Left lung (tissue), 10 donors: ENCODE data around the gene MEA1. TPM values are rescaled to one million over a fixed set of nuclear protein-coding genes. Genes with fewer than 3 reads are reported as not detected.

ENCODE experiments used
- ATAC-seq: fragments of 200-7000 bp; cut with Tn5 transposase; one replicate; pipeline ENCODE4 v1.9.1; 2020; ENCODE audit warnings: moderate library complexity
- DNase-seq, 4 donors: peaks; one replicate each; pipeline ENCODE4 v3.0.0-alpha.2; 2013 to 2020
- H3K27ac ChIP-seq, 2 donors: fragments of 200-600 bp; sonication (generic) in 1 of 2; one replicate each; pipeline versions ENCODE4 v1.5.0 to v1.8.0; 2020 to 2021
- H3K27me3 ChIP-seq, 2 donors: fragments of 200-600 bp; sonication (generic) in 1 of 2; one replicate each; pipeline versions ENCODE4 v1.5.0 to v1.8.0; 2020 to 2021
- H3K36me3 ChIP-seq, 2 donors: fragments of 200-600 bp; sonication (generic) in 1 of 2; one replicate each; pipeline versions ENCODE4 v1.5.0 to v1.8.0; 2020 to 2021
- H3K4me1 ChIP-seq, 2 donors: fragments of 200-600 bp; one replicate each; pipeline ENCODE4 v1.8.0; 2021
- H3K4me3 ChIP-seq, 2 donors: fragments of 200-600 bp; sonication (generic) in 1 of 2; one replicate each; pipeline versions ENCODE4 v1.5.0 to v1.8.0; 2020 to 2021; ENCODE audit warnings: mild to moderate bottlenecking in 1 of 2
- H3K9me3 ChIP-seq, 2 donors: fragments of 200-600 bp; sonication (generic) in 1 of 2; one replicate each; pipeline versions ENCODE4 v1.5.0 to v1.8.0; 2020 to 2021
- intact Hi-C, 2 donors: fragments of 100-400 bp; cut with DNase I; formaldehyde crosslinking; loops; one replicate each; pipeline versions ENCODE4 v1.11.2 to v1.14.2; 2022
- polyA plus RNA-seq, 6 donors: library from polyadenylated mRNA; unstranded; fragments of 120-200 nt; gene quantifications; one replicate each; pipeline ENCODE4 v1.2.1, GENCODE V29; 2013; ENCODE audit not compliant: insufficient read length in 6 of 6
- total RNA-seq, 2 donors: library from RNA; stranded (reverse); fragmentation: NEBNext Ultra II Directional; extraction: Animal tissue kit (Norgen Biotek cat#: 25700); gene quantifications; one replicate each; pipeline ENCODE4 v1.2.1, GENCODE V29; 2021
- TF ChIP-seq, protein P1 (sequence below), 2 donors: fragments of 200-600 bp; sonication (generic) in 1 of 2; IDR thresholded peaks; one replicate each; pipeline versions ENCODE4 v1.5.0 to v1.8.0; 2021; ENCODE audit warnings: antibody characterized with exemption in 2 of 2
- donor health status: DM: no; HTN: yes; CAD: no.
- donor health status: DM: no; HTN: no; CAD: no.

Gene MEA1
- total and polyA plus RNA-seq, 8 donors = 42.7 to 82.6 (median 76.4) TPM

DNA sequence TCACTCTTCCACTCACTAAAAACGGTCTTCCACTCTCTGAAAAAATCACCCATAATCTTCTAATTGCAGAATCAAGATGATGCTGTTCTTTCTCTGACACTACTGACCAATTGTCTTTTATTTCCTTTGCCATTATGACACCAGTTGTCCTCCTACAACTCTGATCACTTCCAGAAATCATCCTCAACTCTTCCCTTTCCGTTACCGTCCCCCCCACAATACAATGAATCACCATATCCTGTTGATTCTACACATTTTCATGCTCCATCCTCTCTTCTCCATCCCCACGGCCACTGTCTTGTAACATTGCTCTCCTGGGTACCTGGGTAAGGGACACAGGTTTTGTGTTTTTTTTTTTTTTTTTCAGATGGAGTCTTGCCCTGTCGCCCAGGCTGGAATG is 31.9 kb downstream of the MEA1 start:
- ATAC-seq (no peak), DNase-seq (no peak)
- Histone ChIP-seq H3K9me3 (no peaks in the 10 kb centered on the region), H3K4me1 (peaks cover 20 to 55% of the 10 kb centered on the region in 2 donors), H3K27ac (no peak overlapping the region), H3K27me3 (no peaks in the 10 kb centered on the region), H3K4me3 (no peak overlapping the region), H3K36me3 (no peaks in the 10 kb centered on the region)
- intact Hi-C loops = no loop called here
- TF ChIP-seq, protein P1, sequence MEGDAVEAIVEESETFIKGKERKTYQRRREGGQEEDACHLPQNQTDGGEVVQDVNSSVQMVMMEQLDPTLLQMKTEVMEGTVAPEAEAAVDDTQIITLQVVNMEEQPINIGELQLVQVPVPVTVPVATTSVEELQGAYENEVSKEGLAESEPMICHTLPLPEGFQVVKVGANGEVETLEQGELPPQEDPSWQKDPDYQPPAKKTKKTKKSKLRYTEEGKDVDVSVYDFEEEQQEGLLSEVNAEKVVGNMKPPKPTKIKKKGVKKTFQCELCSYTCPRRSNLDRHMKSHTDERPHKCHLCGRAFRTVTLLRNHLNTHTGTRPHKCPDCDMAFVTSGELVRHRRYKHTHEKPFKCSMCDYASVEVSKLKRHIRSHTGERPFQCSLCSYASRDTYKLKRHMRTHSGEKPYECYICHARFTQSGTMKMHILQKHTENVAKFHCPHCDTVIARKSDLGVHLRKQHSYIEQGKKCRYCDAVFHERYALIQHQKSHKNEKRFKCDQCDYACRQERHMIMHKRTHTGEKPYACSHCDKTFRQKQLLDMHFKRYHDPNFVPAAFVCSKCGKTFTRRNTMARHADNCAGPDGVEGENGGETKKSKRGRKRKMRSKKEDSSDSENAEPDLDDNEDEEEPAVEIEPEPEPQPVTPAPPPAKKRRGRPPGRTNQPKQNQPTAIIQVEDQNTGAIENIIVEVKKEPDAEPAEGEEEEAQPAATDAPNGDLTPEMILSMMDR (IDR thresholded peaks at IDR 0.05) = no peak

DNA sequence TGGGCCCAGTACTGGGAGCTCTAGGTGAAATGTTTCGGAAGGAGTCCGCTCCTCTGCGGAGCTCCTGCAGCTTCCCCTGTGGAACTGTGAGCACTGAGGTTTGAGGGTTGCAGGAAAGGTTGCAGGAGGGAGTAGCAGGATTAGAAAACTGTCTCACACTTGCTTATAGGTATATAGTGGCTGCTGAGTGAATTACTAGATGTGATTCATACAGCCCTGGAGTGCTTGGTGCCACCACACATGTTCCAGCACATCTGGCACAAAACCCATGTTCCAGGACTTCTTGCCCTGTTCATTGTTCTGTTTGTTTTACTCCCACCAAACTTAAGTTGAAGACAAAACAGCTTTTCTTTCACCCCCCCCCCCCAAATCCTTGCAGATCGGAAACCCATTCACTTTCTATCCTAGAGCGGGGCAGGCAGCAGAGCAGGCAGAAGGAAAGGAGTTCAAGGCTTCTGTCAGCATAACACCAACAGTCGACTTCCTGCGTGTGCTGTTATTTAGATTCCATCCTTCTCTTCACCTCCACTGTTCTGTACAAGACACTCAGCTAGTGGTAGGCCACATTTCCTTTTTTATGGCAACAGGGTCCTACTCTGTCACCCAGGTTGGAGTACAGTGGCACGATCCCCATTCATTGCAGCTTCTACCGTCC is 34.1 kb downstream of the MEA1 start:
- intact Hi-C loops = no loop called here
- TF ChIP-seq, protein P1 (IDR thresholded peaks at IDR 0.05) = no peak
- Histone ChIP-seq H3K27ac (peak overlapping the region; percentile 67 to 93), H3K36me3 (no peaks in the 10 kb centered on the region), H3K4me3 (peak overlapping the region; percentile 95 to 96), H3K27me3 (no peaks in the 10 kb centered on the region), H3K9me3 (no peaks in the 10 kb centered on the region), H3K4me1 (peaks cover 11 to 41% of the 10 kb centered on the region in 2 donors)
- peak; percentile 5 for ATAC-seq
- DNase-seq = peak in 1 of 4 donors; percentile 8

DNA sequence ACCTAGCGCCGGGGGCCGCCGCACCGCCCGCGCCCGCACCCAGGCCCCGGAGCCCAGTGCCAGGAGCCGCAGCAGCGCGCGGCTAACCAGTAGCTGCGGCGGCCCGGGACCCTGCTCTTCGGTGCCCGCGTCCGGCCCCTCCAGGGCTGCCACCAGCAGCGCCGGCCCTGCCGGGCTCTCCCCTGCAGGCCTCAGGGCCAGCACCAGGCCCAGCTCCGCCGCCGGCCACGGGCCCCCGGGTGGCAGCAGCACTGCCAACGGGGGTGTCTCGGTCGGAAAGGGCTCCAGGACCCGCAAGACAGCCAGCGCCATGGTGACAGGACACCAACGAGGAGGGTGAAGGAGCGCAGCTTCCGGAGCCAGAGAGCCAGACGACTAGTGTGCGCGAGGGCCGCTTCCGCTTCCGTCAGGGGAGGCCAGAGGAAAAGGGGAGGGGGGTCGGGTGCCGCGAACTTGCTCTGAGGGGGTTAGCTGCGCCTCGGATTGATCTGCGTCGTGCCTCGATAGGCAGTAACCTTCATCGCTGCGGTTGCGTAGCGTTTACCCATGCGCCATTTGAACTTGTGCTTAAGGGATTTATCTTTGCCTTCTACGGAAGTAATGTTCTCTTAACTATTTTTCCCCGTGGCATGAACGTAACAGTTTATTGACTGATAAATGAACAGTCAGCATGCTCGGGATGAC is 34.8 kb downstream of the MEA1 start, which contains the start of gene PEX6:
PEX6 (minus strand) TSS at position 343 of the 684 bp plus-strand sequence; CDS start at position 312, 31 bp downstream.
- peaks cover 11 to 41% of the 10 kb centered on the region in 2 donors for H3K4me1 ChIP-seq
- DNase-seq = peak; percentile 82 to 99 (median 91)
- H3K27me3 ChIP-seq = no peaks in the 10 kb centered on the region
- H3K36me3 ChIP-seq = peaks cover 0 to 3% of the 10 kb centered on the region in 2 donors
- H3K27ac ChIP-seq = peak within 1 kb of the TSS; percentile 67 to 93
- peak within 1 kb of the TSS; percentile 95 to 96 for H3K4me3 ChIP-seq
- peak; percentile 95 for ATAC-seq
- TF ChIP-seq, protein P1 (IDR thresholded peaks at IDR 0.05) = no peak
- H3K9me3 ChIP-seq = no peaks in the 10 kb centered on the region
- intact Hi-C loops = no loop called here

DNA sequence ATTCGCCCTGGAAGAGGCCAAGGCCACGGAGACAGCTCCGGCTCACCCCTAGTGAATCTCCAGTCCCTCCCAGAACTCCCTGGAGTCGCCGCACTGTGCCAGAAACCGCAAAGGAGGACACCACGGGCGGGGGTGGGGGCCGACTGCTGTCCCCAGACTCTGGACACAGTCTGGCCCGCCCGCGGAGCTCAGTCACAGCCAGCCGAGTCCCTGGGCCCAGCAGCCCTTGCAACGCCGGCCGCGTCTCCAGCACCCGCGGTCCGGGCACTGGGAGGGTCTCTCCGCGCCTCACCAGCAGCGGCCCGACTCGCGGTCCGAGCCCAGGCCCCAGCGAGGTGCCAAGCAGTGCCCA is 35.3 kb downstream of the MEA1 start:
- DNase-seq (peak in 2 of 4 donors; percentile 39 to 88), ATAC-seq (peak; percentile 41)
- TF ChIP-seq, protein P1 (IDR thresholded peaks at IDR 0.05) = no peak
- peaks cover 11 to 35% of the 10 kb centered on the region in 2 donors for H3K4me1 ChIP-seq
- H3K4me3 ChIP-seq = peak overlapping the region; percentile 95 to 96
- no peaks in the 10 kb centered on the region for H3K9me3 ChIP-seq
- H3K36me3 ChIP-seq = peaks cover 0 to 8% of the 10 kb centered on the region in 2 donors
- intact Hi-C loops = no loop called here
- peak overlapping the region; percentile 67 to 93 for H3K27ac ChIP-seq
- H3K27me3 ChIP-seq = no peaks in the 10 kb centered on the region

DNA sequence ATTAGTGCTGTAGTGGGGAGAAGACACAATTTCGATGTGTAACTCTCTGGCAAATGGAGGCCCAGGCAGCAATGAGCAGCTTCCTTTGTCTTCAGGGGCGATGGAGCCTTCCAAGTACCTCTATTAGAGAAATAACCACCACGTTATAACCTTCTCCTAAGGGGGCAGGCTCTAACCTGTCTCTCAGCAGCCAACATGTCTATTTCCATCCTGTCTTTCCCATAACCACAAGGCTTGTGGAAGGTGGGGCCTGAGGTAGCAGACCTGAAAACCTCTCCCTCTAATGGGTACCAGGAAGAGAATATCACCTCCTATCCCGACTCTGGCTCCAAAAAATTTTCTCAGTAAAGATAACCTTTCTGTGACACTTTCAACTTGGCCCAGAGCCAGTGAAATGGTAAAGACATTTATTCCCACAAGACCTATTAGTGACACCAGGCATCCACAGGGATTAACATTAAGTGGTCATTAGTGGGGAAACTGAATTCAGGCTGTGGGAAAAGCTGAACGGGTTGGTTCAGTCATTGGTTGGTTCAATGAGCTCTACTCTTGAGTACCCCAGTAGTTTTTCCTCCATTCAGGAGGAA is 38.7 kb downstream of the MEA1 start:
- ATAC-seq (no peak), DNase-seq (no peak)
- TF ChIP-seq, protein P1 (IDR thresholded peaks at IDR 0.05) = no peak
- no peaks in the 10 kb centered on the region for H3K9me3 ChIP-seq
- no peaks in the 10 kb centered on the region for H3K27me3 ChIP-seq
- no peak overlapping the region for H3K4me3 ChIP-seq
- peaks cover 11 to 36% of the 10 kb centered on the region in 2 donors for H3K4me1 ChIP-seq
- H3K36me3 ChIP-seq = peaks cover 0 to 11% of the 10 kb centered on the region in 2 donors
- intact Hi-C loops = no loop called here
- H3K27ac ChIP-seq = no peak overlapping the region
